SK-N-SH (cell line): ENCODE data around the gene TOR1A.

Experiments used
- CTCF ChIP-seq: fragments of 200-600 bp; sonication (generic); IDR thresholded peaks from 2 replicates; pipeline ENCODE4 v1.6.1; 2017; ENCODE audit warnings: antibody characterized with exemption, mild to moderate bottlenecking, moderate library complexity
- EZH2phosphoT487 ChIP-seq: fragments of 200-600 bp; sonication (generic); IDR thresholded peaks from 2 replicates; pipeline ENCODE4 v1.6.1; 2017; ENCODE audit warnings: low read depth, mixed run types, mild to moderate bottlenecking, antibody characterized with exemption, moderate library complexity, borderline replicate concordance
- FOXJ3 ChIP-seq: sonication (generic); formaldehyde crosslinking; IDR thresholded peaks from 2 replicates; pipeline ENCODE4 v1.5.1; 2020; ENCODE audit warnings: mild to moderate bottlenecking, missing genetic modification reagents
- GABPA ChIP-seq: IDR thresholded peaks from 2 replicates; pipeline ENCODE4 v1.4.0; 2012; ENCODE audit warnings: low read depth, mild to moderate bottlenecking
- MAX ChIP-seq: IDR thresholded peaks from 2 replicates; pipeline ENCODE4 v1.4.0; 2012; ENCODE audit warnings: low read depth
- NFIC ChIP-seq: IDR thresholded peaks from 2 replicates; pipeline ENCODE4 v1.4.0; 2012; ENCODE audit warnings: borderline replicate concordance
- PBX3 ChIP-seq: IDR thresholded peaks from 2 replicates; pipeline ENCODE4; 2012
- POLR2AphosphoS5 ChIP-seq: IDR thresholded peaks from 2 replicates; pipeline ENCODE4 v1.6.1; 2012; ENCODE audit warnings: low read depth, low read length
- SIN3A ChIP-seq: IDR thresholded peaks from 2 replicates; pipeline ENCODE4 v1.6.1; 2012; ENCODE audit warnings: low read depth, mild to moderate bottlenecking, low read length, moderate library complexity, borderline replicate concordance
- TCF12 ChIP-seq: IDR thresholded peaks from 2 replicates; pipeline ENCODE4 v1.4.0; 2012
- TF ChIP-seq, protein P1 (sequence below): IDR thresholded peaks from 2 replicates; pipeline ENCODE4 v1.4.0; 2012; ENCODE audit warnings: low read depth, borderline replicate concordance

- no peak for TF ChIP-seq EZH2phosphoT487
- TF ChIP-seq GABPA = no peak
- TF ChIP-seq CTCF = no peak
- no peak for TF ChIP-seq MAX
- TF ChIP-seq NFIC = no peak
- TF ChIP-seq, protein P1, sequence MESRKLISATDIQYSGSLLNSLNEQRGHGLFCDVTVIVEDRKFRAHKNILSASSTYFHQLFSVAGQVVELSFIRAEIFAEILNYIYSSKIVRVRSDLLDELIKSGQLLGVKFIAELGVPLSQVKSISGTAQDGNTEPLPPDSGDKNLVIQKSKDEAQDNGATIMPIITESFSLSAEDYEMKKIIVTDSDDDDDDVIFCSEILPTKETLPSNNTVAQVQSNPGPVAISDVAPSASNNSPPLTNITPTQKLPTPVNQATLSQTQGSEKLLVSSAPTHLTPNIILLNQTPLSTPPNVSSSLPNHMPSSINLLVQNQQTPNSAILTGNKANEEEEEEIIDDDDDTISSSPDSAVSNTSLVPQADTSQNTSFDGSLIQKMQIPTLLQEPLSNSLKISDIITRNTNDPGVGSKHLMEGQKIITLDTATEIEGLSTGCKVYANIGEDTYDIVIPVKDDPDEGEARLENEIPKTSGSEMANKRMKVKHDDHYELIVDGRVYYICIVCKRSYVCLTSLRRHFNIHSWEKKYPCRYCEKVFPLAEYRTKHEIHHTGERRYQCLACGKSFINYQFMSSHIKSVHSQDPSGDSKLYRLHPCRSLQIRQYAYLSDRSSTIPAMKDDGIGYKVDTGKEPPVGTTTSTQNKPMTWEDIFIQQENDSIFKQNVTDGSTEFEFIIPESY = no peak
- no peak for TF ChIP-seq SIN3A
- no peak for TF ChIP-seq POLR2AphosphoS5
- TF ChIP-seq TCF12 = no peak
- no peak for TF ChIP-seq PBX3
- TF ChIP-seq FOXJ3 (CRISPR knock-in tag) = no peak
Observed at GRCh38 chr9:129839324-129840023, 15.5 kb upstream of the TOR1A start.
